CD4-positive, alpha-beta T cell treated with Interleukin-1 beta for 1 hour (primary cell): Measurements from ENCODE around the gene HOXC6.
"Not testable (repeated sequence)": the region's sequence is repeated elsewhere in the genome, so short reads cannot be mapped to it uniquely, and the experiment has no call there.

Experiments used
- DNase-seq, 2 donors: peaks; one replicate each; pipeline ENCODE4 v3.0.0-alpha.2; 2020 to 2022

HOXC6 gene

DNA sequence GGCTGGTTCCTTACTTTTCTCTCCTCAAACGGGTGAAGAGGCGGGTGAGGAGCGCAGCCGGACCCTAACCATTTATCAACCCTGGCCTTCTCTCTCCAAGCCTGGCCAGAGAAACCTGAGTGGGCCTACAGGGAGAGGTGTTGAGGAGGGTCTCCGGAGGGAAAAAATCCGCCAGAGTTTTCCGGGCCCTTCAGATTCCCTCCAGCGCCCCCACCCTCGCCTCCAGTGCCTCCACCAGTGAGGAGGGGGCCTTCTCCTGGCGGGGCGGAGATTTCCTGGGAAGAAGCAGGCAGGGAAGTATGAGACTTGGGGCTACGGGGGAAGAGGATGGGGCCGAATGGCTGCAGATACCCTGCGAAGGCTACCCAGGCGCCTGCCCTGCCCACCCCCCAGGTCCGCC is 3.2 kb downstream of the HOXC6 start:
- DNase-seq: no peak

DNA sequence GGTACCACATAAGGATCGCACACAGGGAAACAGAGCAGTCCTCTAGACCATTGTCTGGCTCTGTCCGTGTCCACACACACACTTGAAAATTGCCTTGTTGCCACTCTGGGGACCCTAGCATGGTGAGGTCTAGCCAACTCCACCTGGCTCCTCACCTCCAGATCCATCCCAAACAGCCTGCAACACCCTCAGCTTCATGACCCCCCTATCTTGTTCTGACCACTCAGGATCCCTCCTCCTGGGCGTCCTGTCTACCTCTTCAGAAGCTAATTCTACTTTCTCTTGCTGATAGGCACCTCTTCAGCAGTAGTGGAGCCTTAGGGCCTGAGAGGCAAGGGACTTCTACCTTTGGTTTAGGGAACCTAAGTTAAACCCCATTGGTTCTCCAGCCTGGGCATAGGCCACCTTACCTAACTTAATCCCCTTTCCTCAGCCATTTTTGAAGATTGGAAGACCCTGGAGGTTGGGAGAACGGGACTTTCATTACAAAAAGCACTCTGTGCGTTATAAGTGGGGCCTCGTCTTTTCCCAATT is 3.9 kb downstream of the HOXC6 start:
- no peak for DNase-seq

GRCh38 chr12:54032627-54033100 is 4.4 kb downstream of the HOXC6 start, which contains the start of gene HOXC5:
Gene HOXC5 (plus strand): TSS chr12:54033050. CDS start chr12:54033123, 73 bp downstream.
- DNase-seq: peak; percentile 67 to 69

DNA sequence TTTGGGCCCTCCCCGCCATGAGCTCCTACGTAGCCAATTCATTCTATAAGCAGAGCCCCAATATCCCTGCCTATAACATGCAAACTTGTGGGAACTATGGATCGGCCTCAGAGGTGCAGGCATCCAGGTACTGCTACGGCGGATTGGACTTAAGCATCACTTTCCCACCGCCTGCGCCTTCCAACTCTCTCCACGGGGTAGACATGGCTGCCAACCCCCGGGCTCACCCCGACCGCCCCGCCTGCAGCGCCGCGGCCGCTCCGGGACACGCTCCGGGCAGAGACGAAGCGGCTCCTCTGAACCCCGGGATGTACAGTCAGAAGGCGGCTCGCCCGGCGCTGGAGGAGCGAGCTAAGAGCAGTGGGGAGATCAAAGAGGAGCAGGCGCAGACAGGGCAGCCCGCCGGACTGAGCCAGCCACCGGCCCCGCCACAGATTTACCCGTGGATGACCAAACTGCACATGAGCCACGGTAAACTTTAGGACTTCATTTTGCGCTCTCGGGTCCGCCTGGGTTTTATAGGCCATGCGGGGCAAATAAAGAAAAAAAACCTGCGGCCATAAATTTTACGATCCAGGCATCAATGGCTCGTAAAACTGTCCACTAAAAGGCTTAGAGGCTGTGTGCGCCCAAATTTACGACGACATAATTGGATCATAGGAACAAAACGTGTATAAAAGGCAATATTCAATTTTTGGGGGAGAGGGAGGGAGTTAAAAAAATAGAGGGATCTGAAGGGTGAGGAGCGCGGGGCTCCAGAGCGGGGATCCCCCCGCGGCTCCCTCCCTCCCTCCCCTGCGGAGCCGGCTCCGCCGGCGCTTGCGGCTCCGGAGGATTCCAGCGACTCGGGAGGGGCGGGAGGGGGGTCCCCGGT is 5.1 kb downstream of the HOXC6 start:
- DNase-seq: no peak

DNA sequence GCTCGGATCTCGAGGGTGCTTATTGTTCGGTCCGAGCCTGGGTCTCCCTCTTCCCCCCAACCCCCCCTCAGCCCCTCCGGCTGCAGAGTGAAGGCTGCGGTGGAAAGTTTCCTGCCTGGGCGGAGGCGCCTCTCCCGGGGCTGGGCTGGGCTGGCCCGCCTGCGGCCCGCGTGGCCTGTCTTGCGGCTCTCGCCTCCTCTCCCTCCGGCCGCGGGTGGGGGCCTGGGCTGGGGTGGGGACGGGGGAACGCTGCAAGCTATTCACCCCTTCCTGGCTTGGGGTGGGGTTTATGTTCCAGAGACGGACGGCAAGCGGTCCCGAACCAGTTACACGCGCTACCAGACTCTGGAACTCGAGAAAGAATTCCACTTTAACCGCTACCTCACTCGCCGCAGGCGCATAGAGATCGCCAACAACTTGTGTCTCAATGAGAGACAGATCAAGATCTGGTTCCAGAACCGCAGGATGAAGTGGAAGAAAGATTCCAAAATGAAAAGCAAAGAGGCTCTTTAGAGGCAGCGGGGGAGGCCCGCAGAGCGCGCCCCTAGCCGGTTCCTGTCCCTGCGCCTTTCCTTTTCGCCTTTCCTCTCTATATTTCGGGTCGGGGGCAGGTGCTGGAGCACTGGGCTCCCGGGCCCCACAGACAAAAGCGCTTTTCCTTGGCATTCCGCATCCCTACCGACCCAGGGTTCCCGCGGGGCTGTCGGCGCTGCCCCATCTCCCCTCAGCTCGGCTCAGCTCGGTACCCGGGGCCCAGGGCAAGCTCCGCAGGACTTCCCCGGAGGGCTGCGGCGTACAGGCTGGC is 5.9 kb downstream of the HOXC6 start:
- no peak for DNase-seq

GRCh38 chr12:54034785-54035310 is 6.6 kb downstream of the HOXC6 start:
- DNase-seq: no peak

GRCh38 chr12:54035568-54036264 is 7.5 kb downstream of the HOXC6 start:
- DNase-seq: no peak

DNA sequence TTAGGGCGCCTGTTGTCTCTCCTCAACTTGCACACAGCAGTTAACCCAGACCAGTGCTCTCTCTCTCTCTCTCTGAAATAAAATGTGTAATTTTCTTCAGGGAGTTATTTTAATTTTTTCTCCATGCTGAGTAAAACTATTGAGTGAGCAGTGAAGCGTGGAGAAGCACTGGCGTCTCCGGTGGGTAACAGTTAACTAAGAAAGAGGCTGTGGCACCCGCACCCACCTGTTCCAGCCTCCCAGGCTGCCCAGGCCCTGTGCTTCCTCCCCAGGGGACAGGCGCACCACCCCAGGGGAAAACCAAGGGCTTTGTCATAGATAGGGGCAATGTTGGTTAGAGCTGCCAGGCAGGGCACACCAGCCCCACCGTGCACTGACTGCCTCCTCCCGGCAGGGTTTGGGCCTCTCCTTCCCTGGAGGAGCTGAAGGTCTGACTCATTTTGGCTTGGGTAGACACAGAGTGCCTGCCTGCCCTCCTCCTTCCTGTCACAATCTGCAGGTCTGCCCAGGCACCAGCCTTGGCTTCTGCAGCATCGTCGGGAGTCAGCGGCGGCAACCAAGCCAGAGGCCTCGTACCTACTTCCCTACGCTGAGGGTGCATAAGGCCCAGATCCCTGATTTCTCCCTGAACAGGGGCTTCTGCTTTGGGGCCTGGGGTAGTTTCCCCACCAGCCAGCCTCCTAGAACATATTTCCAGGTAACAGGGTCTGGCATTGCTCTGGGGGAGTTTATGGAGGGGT is 8.6 kb downstream of the HOXC6 start:
- no peak for DNase-seq

- DNase-seq: no peak
Measured at GRCh38 chr12:54037360-54038283, 9.4 kb downstream of the HOXC6 start.

DNA sequence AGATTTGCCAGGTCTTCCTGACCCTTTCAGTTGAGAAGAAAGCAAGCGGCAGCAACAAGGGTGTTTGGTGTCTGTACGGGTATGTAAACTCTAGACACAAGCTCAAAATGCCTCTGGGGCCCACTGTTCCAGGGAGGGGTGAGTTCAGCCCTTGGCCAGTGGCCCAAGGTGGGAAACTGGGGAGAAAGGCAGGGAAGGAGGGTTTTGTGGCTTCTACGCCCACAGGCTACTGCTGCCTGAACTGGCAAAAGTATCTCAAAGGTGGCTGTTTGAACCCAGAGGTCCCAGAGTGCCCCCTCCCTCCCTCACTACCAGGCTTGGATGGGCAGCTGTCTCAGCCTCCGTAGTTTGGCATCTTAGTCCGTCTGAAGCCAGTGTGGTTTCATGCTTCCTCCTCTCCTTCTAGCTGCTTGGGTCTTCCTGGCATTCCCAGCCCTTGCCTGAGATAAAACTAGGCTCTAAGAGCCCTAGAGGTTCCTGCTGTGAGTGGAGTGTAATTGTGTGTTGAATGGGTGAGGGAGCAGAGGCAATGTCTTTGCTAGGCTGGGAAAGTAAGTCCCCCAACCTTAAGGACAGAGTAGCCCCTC is 10.1 kb downstream of the HOXC6 start:
- no peak for DNase-seq

GRCh38 chr12:54038871-54039414 is 10.7 kb downstream of the HOXC6 start:
- DNase-seq: no peak

DNA sequence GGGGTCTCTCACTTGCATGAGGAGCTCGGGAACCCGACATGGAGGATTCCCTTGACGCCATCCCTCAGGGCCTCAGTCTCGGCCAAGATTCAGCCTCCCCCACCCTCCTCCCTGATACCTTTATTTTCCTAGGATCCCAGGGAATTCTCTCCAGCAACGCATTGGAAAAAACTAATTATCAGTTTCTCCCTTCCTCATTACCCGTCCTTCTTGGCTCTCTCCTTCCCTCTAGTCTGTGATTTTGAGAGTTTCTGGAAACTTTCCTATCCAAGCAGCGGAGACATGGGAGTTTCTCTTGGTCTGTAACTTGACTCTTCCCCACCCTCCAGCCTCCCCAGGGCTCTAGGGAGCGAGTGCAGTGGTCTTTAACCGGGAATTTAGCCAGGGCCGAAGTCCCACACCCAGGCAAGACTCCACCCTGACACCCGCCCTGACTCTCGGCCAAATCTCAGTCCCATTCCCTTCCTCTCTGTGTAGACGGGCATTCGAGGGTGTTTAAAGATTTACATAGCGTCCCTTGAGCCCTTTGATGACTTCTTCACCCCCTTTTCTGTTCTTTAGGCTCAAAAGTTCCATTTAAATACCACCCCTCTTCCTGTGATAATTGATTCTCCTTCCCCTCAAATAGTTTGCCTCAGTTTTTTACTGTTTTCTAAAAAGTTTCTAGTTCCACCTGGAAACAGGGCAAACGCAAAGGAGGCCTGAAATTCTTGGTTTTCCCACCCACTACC is 11.3 kb downstream of the HOXC6 start:
- no peak for DNase-seq

DNA sequence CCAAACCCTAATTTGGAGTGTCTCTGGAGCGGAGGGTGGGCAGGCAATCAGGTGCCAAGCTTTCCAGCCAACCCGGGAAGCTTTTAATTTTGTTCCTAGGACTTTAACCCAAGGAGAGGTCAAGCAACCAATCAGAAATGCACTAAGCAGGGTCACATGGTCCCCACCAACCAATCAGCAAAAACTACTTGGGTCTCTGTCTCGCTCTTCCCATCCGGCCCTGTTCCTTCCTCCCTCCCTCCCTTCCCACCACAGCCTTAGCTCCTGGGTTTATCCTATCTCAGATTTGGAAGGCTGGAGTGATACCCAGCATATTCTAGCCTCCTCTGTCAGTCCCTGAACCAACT is 11.9 kb downstream of the HOXC6 start:
- DNase-seq: no peak

- no peak for DNase-seq
Measured at GRCh38 chr12:54040648-54041047, 12.4 kb downstream of the HOXC6 start.

DNA sequence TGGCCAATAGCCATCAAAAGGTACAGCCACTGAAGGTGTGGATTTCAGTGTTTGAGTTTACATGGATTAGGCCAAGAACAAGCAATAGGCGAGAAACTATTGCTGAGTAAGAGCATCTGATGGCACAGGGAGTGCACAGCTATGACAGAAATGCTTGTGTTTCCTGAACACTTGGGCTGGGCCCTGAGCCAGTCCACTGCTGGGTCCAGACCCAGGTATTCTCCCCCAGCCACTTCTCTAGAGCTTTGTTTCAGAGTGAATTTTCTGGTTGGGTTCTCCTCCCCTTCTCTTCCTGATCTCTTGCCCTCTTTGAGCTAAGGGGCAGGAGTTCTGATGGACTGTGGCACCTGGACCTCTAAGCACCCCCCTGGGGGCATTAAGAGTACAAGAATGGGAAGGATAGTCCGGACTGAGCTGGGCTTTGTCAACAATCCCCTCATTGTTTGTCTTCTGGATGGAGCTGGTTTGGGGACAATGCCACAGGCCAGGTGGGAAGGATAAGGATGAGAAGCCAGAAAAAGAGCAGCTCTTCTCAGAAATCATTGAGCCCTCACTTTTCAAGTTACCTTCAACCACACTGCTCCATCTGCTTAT is 13.0 kb downstream of the HOXC6 start:
- DNase-seq: no peak

GRCh38 chr12:54042033-54042432 is 13.8 kb downstream of the HOXC6 start:
- not testable (repeated sequence) for DNase-seq

DNA sequence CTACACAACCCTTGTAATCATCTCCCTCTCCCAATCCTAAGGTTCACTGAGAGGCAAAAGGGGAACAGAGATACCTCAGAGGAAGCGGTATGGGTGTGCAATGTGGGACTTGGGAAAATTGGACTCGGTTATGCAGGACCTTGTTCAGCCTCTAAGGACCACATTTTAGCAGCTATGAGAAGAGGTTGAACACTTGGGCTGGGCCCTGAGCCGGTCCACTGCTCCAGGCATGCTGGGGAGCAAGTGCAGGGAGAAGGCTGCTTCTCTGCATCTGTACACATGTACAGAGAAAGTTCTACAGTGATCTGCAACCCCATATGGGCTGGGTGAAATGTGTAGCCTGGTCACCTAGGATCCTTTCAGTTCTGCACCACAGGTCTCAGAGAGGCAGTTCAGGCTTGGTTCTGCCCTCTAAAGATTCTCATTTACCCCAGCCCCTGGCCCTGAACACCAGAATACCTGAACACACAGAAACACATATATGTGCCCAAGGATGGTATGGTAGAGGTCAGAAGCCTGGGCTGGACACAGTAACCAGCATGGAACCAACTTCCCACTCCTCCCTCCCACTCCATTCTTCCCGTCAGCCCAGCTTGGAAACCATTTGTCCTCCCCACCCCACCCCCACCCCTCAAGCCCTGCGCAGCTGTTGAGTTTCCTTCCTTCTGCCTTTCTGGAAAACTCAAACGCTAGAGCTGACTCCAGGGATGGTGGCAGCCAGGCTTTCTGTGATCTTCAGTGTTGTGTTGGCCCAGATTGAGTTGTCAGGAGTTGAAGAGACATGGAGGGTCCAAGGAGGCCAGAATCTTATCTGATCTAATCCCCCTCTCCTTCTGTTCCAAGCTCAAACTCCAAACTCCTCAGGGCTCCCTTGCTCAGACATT is 15.0 kb downstream of the HOXC6 start:
- DNase-seq: no peak
